GM18870 (cell line): ENCODE data around the gene CNST.
"Not testable (repeated sequence)": the region's sequence is repeated elsewhere in the genome, so short reads cannot be mapped to it uniquely, and the experiment has no call there.

ENCODE experiments used
- ATAC-seq: cut with Tn5 transposase; IDR thresholded peaks from one replicate; pipeline ENCODE4 v1.9.1; 2021; ENCODE audit warnings: moderate library complexity; ENCODE audit not compliant: unreplicated experiment

CNST gene

GRCh38 chr1:246554201-246554600, 12.1 kb upstream of the CNST start:
- no peak for ATAC-seq

- ATAC-seq = no peak
These were observed 8.2 kb upstream of the CNST start for GRCh38 chr1:246558041-246558440.

- no peak for ATAC-seq
These were observed 6.9 kb upstream of the CNST start for GRCh38 chr1:246559310-246559709.

GRCh38 chr1:246560833-246561232, 5.4 kb upstream of the CNST start:
- ATAC-seq = not testable (repeated sequence)

- ATAC-seq = no peak
These were observed 1.2 kb upstream of the CNST start for GRCh38 chr1:246564839-246565750.

GRCh38 chr1:246565751-246566127, 517 bp upstream of the CNST start:
- no peak for ATAC-seq

GRCh38 chr1:246566813-246567645, 773 bp downstream of the CNST start:
- peak; percentile 2 for ATAC-seq

- no peak for ATAC-seq
These were observed 1.5 kb downstream of the CNST start for GRCh38 chr1:246567646-246568235.

- ATAC-seq = no peak
These were observed 3.3 kb downstream of the CNST start for GRCh38 chr1:246569248-246570238.

GRCh38 chr1:246571309-246571708, 5.1 kb downstream of the CNST start:
- not testable (repeated sequence) for ATAC-seq

GRCh38 chr1:246571953-246572352, 5.7 kb downstream of the CNST start:
- ATAC-seq = no peak

- ATAC-seq = no peak
These were observed 6.5 kb downstream of the CNST start for GRCh38 chr1:246572785-246573184.

GRCh38 chr1:246573491-246573890, 7.2 kb downstream of the CNST start:
- no peak for ATAC-seq

GRCh38 chr1:246576709-246577032, 10.4 kb downstream of the CNST start:
- no peak for ATAC-seq

GRCh38 chr1:246577082-246577719, 10.9 kb downstream of the CNST start:
- ATAC-seq = no peak

- no peak for ATAC-seq
These were observed 11.5 kb downstream of the CNST start for GRCh38 chr1:246577720-246578106.

- peak; percentile 77 for ATAC-seq
These were observed 13.6 kb downstream of the CNST start for GRCh38 chr1:246579818-246580217.

- ATAC-seq = no peak
These were observed 14.5 kb downstream of the CNST start for GRCh38 chr1:246580497-246581370.
